HG03039 (cell line): ENCODE measurements around the gene CLCA4.
"Not testable (repeated sequence)": the region's sequence is repeated elsewhere in the genome, so short reads cannot be mapped to it uniquely, and the experiment has no call there.

Experiments used
- ATAC-seq: cut with Tn5 transposase; IDR thresholded peaks from one replicate; pipeline ENCODE4 v1.9.1; 2021; ENCODE audit warnings: mild to moderate bottlenecking, moderate library complexity; ENCODE audit not compliant: unreplicated experiment

Gene CLCA4

DNA sequence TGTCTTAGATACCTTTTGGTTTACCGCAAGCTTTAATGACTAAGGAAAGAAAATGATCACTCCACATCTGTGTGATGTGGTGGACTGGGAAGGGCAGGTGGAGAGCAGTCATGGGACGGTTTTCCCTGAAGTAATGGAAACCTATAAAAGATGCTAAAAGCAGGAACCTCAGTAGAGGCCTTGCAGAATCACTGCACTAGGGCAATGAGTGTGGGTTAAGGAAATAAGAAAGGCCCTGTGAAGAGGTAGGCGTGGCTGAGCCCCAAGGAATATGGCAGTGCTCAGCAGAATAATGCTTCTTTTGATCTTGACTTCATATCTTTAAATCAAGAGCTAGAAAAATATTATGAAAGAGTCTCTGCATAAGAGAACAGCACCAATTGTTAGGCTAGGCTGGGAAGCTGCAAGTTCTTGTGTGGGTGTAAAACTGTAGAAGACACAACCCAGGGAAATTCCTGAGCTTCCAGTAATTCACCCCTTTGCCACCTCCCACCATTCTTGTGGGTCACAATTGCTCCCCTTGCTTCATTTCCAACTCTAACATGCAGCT lies 49.9 kb downstream of the CLCA4 start:
- no peak for ATAC-seq

DNA sequence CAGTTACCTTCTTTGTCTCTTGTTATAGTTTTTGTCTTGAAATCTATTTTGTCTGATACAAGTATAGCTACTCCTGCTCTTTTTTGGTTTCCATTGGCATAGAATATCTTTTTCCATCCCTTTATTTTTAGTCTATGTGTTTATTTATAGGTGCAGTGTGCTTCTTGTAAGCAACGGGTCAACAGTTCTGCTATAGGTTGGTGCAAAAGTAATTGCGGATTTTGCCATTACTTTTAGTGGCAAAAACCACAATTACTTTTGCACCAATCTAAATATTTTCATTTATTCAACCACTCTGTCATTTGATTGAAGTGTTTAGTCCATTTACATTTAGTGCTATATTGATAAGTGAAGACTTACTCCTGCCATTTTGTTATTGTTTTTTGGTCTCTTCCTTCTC lies 59.2 kb downstream of the CLCA4 start:
- not testable (repeated sequence) for ATAC-seq

DNA sequence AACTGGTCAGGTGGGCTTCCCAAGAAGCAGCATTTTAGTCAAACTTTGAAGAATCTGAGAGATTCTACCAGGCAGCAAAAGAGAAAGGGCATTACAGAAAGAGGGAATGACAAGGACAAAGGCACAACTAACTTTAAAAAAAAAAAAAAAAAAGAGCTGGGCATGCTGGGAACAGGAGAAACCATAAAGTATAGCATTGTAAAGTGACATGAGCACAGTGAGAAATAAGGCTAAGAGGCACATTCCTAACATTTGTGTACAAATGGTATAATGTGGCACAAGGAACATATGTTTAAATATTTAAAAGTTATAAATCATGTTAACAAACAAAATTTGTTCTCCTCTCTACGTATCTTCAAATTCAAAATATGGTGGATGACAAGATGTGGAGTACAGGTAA lies 69.6 kb downstream of the CLCA4 start:
- no peak for ATAC-seq

DNA sequence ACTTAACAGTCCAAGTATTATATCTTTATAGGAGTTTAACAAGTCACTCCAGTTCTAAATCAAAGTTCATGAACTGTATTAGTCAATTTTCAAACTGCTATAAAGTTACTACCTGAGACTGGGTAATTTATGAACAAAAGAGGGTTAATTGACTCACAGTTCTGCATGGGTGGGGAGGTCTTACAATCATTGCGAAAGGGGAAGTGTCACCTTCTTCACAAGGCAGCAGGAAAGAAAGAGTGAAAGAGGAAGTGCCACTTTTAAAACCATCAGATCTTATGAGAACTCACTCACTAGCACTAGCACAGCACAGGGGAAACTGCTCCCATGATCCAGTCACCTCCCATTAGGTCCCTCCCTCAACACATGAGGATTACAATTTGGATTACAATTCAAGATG lies 70.0 kb downstream of the CLCA4 start:
- ATAC-seq: peak; percentile 99

DNA sequence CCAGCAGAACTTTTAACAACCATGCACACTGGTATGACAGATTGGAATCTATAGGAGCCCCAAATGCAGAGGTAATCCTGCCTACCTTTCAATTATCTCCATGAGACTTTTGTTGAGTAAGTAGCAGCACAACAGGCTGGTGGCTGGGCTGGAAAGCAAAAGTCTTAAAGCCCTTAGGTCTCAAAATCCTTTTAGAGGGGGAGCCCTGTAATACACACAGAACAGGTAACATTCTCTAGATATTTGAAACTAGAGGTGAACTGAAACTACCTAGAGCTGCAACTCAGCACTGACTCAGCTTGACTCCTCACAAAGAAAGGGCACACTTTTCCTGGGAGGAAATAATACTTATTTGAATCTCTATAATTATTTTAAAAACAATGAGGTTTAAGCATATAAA lies 71.5 kb downstream of the CLCA4 start:
- no peak for ATAC-seq

DNA sequence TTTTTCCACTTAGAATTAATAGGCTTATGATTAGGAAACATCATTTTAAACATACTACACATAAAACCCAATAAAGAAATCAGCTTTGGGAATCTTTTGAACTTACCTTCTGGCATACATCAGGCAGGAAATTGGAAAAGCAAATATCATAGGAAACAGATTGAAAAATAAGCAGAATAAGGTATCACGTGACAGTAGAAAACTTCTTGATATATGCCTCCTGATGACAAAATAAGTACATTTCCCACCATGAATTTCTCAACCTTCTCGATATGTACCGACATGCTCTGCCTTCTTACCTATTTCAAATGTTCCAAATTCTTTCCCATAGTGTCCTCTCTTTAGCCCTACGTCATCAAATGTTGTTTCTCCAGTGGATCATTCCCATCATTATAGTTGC lies 72.4 kb downstream of the CLCA4 start:
- ATAC-seq: no peak

DNA sequence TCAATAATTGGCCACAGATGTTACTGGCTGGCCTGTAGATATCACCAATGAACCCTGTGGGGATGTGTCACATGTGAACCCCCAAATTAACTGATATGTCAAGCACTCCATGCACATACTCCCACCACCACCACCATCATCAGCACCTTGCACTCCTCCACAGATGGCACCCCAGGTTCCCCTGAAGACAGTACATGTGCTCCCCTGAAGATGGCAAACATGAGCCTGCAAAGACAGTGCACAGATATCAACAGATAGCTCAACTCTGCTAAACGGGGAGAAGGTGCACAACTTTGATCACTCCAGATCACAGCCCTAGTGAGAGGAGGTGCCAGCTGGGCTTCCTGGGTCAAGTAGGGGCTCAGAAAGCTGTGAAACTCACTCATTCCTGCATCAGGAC lies 74.4 kb downstream of the CLCA4 start:
- ATAC-seq: no peak
